ENCODE data around the gene SND1.

The SND1 gene

GRCh38 chr7:127618775-127619174 is 33.2 kb upstream of the SND1 start:
- CTCF ChIA-PET: interaction anchor here (2.1 to 3.0 kb wide), 2 partner anchors 10 kb away, joined by 10 to 17 read pairs; no protein-coding TSS in a partner anchor
- no peak for TF ChIP-seq ZNF157 (tag by site-specific recombination; IDR thresholded peaks at IDR 0.05)
- no peak for TF ChIP-seq ZNF335 (tag by site-specific recombination; conservative IDR thresholded peaks at IDR 0.05)
- no peak for TF ChIP-seq ZNF211 (tag by site-specific recombination; IDR thresholded peaks at IDR 0.05; ENCODE audit: low read depth)
- no peak for TF ChIP-seq GFI1B (tag by site-specific recombination; IDR thresholded peaks at IDR 0.05)
- TF ChIP-seq GLI4 (tag by site-specific recombination; IDR thresholded peaks at IDR 0.05): no peak
- POLR2A ChIA-PET: no interaction called here
- Histone ChIP-seq H3K4me3 (ENCODE audit: low read depth, low read length) (no peak overlapping the region), H3K9me3 (ENCODE audit: control insufficient read depth, insufficient read depth, low read depth, low read length) (no peaks in the 10 kb centered on the region), H3K36me3 (ENCODE audit: control insufficient read depth in 2 of 2, insufficient read depth in 1 of 2, low read length in 2 of 2) (no peaks in the 10 kb centered on the region), H3K27ac (ENCODE audit: extremely low read depth, low read depth, low read length) (no peak overlapping the region), H3K4me1 (ENCODE audit: control insufficient read depth, insufficient read depth, low read length) (no peaks in the 10 kb centered on the region)

GRCh38 chr7:127619681-127620405 is 32.2 kb upstream of the SND1 start:
- H3K27ac ChIP-seq (ENCODE audit: extremely low read depth, low read depth, low read length): no peak overlapping the region
- CTCF ChIA-PET: interaction anchor here (0.5 to 2.1 kb wide), 2 partner anchors 9 to 331 kb away, joined by 4 to 10 read pairs; no protein-coding TSS in a partner anchor
- H3K4me3 ChIP-seq (ENCODE audit: low read depth, low read length): no peak overlapping the region
- no peaks in the 10 kb centered on the region for H3K4me1 ChIP-seq (ENCODE audit: control insufficient read depth, insufficient read depth, low read length)
- no peaks in the 10 kb centered on the region for H3K36me3 ChIP-seq (ENCODE audit: control insufficient read depth in 2 of 2, insufficient read depth in 1 of 2, low read length in 2 of 2)
- no peaks in the 10 kb centered on the region for H3K9me3 ChIP-seq (ENCODE audit: control insufficient read depth, insufficient read depth, low read depth, low read length)
- POLR2A ChIA-PET: interaction anchor here (0.6 kb wide), 1 partner anchor 480 kb away, joined by 4 read pairs; no protein-coding TSS in a partner anchor
- no peak for TF ChIP-seq SETDB1 (IDR thresholded peaks at IDR 0.05; ENCODE audit: insufficient read length, low read length)
- TF ChIP-seq ZNF621 (tag by site-specific recombination; IDR thresholded peaks at IDR 0.05): no peak
- TF ChIP-seq ZNF639 (tag by site-specific recombination; IDR thresholded peaks at IDR 0.05): no peak
- TF ChIP-seq ZNF529 (tag by site-specific recombination; IDR thresholded peaks at IDR 0.05; ENCODE audit: insufficient replicate concordance): no peak
- TF ChIP-seq ZNF785 (tag by site-specific recombination; IDR thresholded peaks at IDR 0.05): no peak
- no peak for TF ChIP-seq ZNF449 (tag by site-specific recombination; IDR thresholded peaks at IDR 0.05)
- no peak for TF ChIP-seq ZNF23 (tag by site-specific recombination; IDR thresholded peaks at IDR 0.05; ENCODE audit: borderline replicate concordance)
- TF ChIP-seq MYNN (tag by site-specific recombination; IDR thresholded peaks at IDR 0.05; ENCODE audit: borderline replicate concordance): no peak
- TF ChIP-seq ZSCAN23 (tag by site-specific recombination; IDR thresholded peaks at IDR 0.05): no peak
- no peak for TF ChIP-seq ATF2 (tag by site-specific recombination; IDR thresholded peaks at IDR 0.05; ENCODE audit: low read depth)
- no peak for TF ChIP-seq ZNF280C (tag by site-specific recombination; IDR thresholded peaks at IDR 0.05)
- TF ChIP-seq ZSCAN5A (tag by site-specific recombination; IDR thresholded peaks at IDR 0.05): no peak
- TF ChIP-seq ZNF157 (tag by site-specific recombination; IDR thresholded peaks at IDR 0.05): no peak
- no peak for TF ChIP-seq ZBTB26 (tag by site-specific recombination; optimal IDR thresholded peaks at IDR 0.05)
- no peak for TF ChIP-seq TSHZ1 (tag by site-specific recombination; IDR thresholded peaks at IDR 0.05; ENCODE audit: borderline replicate concordance)
- no peak for TF ChIP-seq ZNF366 (tag by site-specific recombination; conservative IDR thresholded peaks at IDR 0.05)
